ENCODE measurements around the gene ZNF212. TPM values are rescaled to one million over a fixed set of nuclear protein-coding genes. Genes with fewer than 3 reads are reported as not detected.

The ZNF212 gene
- total RNA-seq, 6 experiments from 2014 or later: 6.2 to 8.2 (median 6.3) TPM

DNA sequence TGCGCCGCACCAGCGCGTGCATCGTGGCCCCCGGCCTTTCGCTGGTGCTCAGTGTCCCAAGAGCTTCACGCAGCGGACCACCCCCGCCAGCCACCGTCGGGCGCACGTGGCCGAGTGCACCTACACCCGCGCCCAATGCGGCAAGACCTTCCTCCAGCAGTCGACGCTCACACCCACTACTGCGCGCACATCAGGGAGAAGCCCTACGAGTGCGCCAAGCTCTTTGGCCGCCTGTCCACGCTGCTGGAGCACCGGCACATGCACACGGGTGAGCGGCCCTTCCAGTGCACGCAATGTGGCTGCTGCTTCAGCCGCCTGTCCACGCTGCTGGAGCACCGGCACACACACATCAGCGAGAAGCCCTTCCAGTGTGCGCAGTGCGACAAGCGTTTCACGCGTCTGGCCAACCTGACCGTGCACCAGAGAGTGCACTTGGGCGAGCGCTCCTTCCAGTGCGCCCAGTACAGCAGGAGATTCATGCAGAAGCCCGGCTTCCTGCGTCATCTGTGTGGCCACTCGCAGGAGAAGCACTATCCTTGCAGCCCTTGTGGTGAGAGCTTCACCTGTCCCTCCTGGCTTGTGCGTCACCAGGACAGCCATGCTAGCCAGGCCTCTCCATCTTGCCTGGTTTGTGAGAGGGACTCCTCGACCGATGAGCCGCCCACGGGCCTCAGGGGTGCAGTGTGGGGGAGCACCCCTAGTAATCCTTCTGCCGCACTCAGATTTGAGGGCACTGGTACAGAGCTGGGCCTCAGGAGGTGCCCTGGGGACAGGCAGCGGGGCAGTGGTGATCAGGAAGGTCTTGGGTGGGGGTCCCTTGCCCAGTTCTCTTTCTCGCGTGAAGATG lies 55.4 kb downstream of the ZNF212 start:
- Mint-ChIP-seq H3K27ac (no peak overlapping the region), H3K36me3 (ENCODE audit: low read depth) (peaks cover 11% of the 10 kb centered on the region), H3K9me3 (no peaks in the 10 kb centered on the region), H3K27me3 (ENCODE audit: insufficient read depth) (peaks cover 1% of the 10 kb centered on the region), H3K4me1 (ENCODE audit: low read depth) (no peaks in the 10 kb centered on the region), H3K4me3 (no peak overlapping the region)
- DNase-seq: no peak
- TF ChIP-seq, protein P1, sequence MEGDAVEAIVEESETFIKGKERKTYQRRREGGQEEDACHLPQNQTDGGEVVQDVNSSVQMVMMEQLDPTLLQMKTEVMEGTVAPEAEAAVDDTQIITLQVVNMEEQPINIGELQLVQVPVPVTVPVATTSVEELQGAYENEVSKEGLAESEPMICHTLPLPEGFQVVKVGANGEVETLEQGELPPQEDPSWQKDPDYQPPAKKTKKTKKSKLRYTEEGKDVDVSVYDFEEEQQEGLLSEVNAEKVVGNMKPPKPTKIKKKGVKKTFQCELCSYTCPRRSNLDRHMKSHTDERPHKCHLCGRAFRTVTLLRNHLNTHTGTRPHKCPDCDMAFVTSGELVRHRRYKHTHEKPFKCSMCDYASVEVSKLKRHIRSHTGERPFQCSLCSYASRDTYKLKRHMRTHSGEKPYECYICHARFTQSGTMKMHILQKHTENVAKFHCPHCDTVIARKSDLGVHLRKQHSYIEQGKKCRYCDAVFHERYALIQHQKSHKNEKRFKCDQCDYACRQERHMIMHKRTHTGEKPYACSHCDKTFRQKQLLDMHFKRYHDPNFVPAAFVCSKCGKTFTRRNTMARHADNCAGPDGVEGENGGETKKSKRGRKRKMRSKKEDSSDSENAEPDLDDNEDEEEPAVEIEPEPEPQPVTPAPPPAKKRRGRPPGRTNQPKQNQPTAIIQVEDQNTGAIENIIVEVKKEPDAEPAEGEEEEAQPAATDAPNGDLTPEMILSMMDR (IDR thresholded peaks at IDR 0.05): no peak

DNA sequence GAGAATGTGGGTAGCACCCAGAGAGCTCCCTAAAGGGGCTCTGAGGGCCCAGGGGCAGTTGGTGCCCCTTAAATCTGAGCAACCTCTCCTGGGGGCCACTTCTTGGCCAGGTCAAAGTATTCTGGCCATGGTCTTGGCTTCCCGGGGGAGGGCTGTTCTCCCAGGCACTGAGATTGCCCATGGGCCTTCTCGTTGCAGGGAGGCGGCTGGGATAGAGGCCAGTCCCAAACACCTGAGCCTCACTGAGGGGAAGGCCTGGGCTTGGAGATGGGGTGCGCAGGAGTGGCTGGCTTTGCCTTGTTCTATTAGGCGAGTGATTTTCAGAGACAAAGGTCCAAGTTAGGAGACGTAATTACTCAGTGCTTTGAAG lies 56.0 kb downstream of the ZNF212 start:
- no peak overlapping the region for H3K4me3 Mint-ChIP-seq
- H3K36me3 Mint-ChIP-seq (ENCODE audit: low read depth): peaks cover 11% of the 10 kb centered on the region
- DNase-seq: no peak
- H3K27ac Mint-ChIP-seq: no peak overlapping the region
- H3K4me1 Mint-ChIP-seq (ENCODE audit: low read depth): peaks cover 4% of the 10 kb centered on the region
- H3K9me3 Mint-ChIP-seq: no peaks in the 10 kb centered on the region
- TF ChIP-seq, protein P1 (IDR thresholded peaks at IDR 0.05): no peak
- peaks cover 6% of the 10 kb centered on the region for H3K27me3 Mint-ChIP-seq (ENCODE audit: insufficient read depth)

DNA sequence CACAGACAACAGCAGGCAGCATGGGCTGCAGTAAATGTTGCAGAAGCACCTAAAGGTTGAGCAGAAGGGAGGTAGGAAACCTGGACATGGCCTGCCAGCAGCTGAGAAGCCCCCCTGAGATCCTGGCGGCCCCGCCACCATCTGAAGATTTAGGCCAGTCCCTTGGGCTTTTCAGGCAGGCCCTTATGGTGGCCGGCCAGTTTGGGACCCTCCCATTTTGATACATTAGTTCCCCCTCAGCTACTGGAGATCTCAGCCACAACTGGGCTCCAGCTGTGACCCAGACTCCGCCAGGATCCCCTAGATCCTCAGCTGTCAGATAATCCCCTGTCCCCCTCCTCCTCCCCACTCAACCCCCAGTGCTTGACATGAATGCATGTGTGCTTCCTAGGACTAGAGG lies 56.9 kb downstream of the ZNF212 start:
- TF ChIP-seq, protein P1 (IDR thresholded peaks at IDR 0.05): no peak
- Mint-ChIP-seq H3K27me3 (ENCODE audit: insufficient read depth) (peaks cover 6% of the 10 kb centered on the region), H3K36me3 (ENCODE audit: low read depth) (peaks cover 11% of the 10 kb centered on the region), H3K4me1 (ENCODE audit: low read depth) (peaks cover 13% of the 10 kb centered on the region), H3K27ac (no peak overlapping the region), H3K4me3 (no peak overlapping the region), H3K9me3 (no peaks in the 10 kb centered on the region)
- no peak for DNase-seq

DNA sequence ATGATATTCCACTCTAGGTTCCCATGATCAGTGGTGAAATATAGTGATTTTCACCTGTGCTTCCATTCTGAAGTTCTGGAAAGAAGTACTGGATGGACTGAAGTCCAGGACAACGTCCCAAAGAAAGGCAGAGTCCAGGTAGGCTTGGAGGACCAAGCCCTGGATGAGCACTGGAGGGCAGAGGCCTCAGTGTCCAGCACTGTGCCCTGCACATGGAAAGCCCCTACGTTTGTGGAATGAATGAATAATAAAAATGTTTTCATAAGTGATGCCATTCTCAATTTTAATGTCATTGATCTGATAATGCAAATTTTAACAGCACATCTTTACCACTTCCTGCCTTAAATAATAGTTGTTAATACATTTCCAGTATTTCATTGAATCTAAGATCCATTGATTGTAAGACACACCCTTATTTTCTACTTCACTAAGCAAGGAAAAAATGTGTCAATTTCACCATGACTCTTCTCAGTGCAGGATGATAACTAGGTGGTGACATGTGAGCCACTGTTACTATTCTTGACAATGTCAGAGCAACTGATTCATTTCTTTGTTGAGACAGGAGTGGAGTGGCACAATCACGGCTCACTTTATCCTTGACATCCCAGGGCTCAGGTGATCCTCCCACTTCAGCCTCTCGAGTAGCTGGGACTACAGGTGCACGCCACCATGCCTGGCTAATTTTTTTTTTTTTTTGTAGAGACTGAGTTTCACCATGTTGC lies 57.7 kb downstream of the ZNF212 start:
- peaks cover 14% of the 10 kb centered on the region for H3K4me1 Mint-ChIP-seq (ENCODE audit: low read depth)
- DNase-seq: no peak
- TF ChIP-seq, protein P1 (IDR thresholded peaks at IDR 0.05): no peak

DNA sequence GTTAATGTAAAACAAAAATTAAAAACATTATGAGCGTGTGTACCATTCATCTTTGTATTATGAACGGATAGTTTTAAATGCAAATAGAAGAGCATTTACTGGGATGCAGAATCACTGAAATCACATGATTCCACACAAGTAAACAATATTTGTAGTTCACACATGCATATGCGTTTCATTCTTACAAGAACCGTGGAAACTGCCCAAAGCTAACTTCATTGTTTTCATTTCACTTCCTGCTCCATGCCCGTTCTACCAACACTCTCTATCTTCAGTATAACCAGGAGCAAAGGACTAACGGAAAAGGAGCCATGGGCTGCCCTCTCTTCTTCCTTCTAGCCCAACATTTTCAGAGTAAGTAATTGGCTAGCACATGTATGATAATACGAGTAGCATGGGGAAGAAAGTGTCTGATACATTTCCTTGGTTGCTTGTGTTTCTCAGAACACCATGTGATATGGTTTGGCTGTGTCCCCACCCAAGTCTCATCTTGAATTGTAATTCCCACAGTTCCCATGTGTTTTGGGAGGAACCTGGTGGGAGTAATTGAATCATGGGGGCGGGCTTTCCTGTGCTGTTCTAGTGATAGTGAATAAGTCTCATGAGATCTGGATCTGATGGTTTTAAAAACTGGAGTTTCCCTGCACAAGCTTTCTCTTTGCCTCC lies 61.3 kb downstream of the ZNF212 start:
- TF ChIP-seq, protein P1 (IDR thresholded peaks at IDR 0.05): no peak
- Mint-ChIP-seq H3K9me3 (no peaks in the 10 kb centered on the region), H3K27me3 (ENCODE audit: insufficient read depth) (peaks cover 13% of the 10 kb centered on the region), H3K4me3 (no peak overlapping the region), H3K36me3 (ENCODE audit: low read depth) (peaks cover 11% of the 10 kb centered on the region), H3K4me1 (ENCODE audit: low read depth) (peaks cover 14% of the 10 kb centered on the region), H3K27ac (no peak overlapping the region)
- DNase-seq: no peak

More for the DNA sequence above, 57.7 kb downstream of the ZNF212 start:
- Mint-ChIP-seq H3K27me3 (ENCODE audit: insufficient read depth) (peaks cover 4% of the 10 kb centered on the region; the same call in 1 of the 2 replicates), H3K4me3 (no peak overlapping the region), H3K27ac (no peak overlapping the region), H3K9me3 (no peaks in the 10 kb centered on the region), H3K36me3 (ENCODE audit: low read depth) (peaks cover 11% of the 10 kb centered on the region)
